NOMO-1 (cell line): ENCODE measurements around the gene C17orf107.

Experiments used
- DNase-seq, 2 experiments: peaks; one replicate each; lab custom pipeline; 2025; ENCODE audit not compliant: unreplicated experiment in 2 of 2; lab: John Stamatoyannopoulos, UW

C17orf107 gene

GRCh38 chr17:4947411-4948165 lies 48.3 kb downstream of the C17orf107 start:
- DNase-seq = peak in 1 of 2 experiments; percentile 45

- peak; percentile 93 to 97 for DNase-seq
Observed at GRCh38 chr17:4948166-4948930, 49.0 kb downstream of the C17orf107 start, which contains the start of gene PFN1. PFN1 (minus strand) TSS chr17:4948530; CDS start chr17:4948394, 136 bp downstream.

GRCh38 chr17:4948931-4949320 lies 49.6 kb downstream of the C17orf107 start:
- peak; percentile 88 to 90 for DNase-seq

- DNase-seq = peak; percentile 62 to 75
Observed at GRCh38 chr17:4949321-4950074, 50.2 kb downstream of the C17orf107 start.

GRCh38 chr17:4950075-4950745 lies 50.9 kb downstream of the C17orf107 start:
- DNase-seq = peak in 1 of 2 experiments; percentile 62

- DNase-seq = no peak
Observed at GRCh38 chr17:4950746-4951204, 51.4 kb downstream of the C17orf107 start, which contains the start of gene ENO3. ENO3 (plus strand) TSS chr17:4951119; CDS start chr17:4951830, 711 bp downstream.

GRCh38 chr17:4951486-4951885 lies 52.1 kb downstream of the C17orf107 start:
- DNase-seq = no peak
